Measurements from ENCODE around the gene OPA3. TPM values are rescaled to one million over a fixed set of nuclear protein-coding genes. Genes with fewer than 3 reads are reported as not detected.

Gene OPA3
- total and polyA plus RNA-seq, 9 donors = 3.2 to 8.6 (median 7.1) TPM

GRCh38 chr19:45599286-45599685 lies 14.7 kb upstream of the OPA3 start:
- H3K36me3 ChIP-seq (ENCODE audit: control insufficient read depth, insufficient read depth, low read length) = no peaks in the 10 kb centered on the region
- H3K9me3 ChIP-seq (replicated peaks; ENCODE audit: control insufficient read depth, low read depth, low read length) = no peaks in the 10 kb centered on the region
- peaks cover 83% of the 10 kb centered on the region for H3K27me3 ChIP-seq (ENCODE audit: control insufficient read depth, insufficient read depth, low read length)
- 2% methylated on average over 11 of the region's 13 CpGs for WGBS (ENCODE audit: insufficient coverage)
- peaks cover 34% of the 10 kb centered on the region for H3K4me1 ChIP-seq (ENCODE audit: control insufficient read depth, insufficient read depth, low read length)
- DNase-seq = no peak
- H3K4me3 ChIP-seq (ENCODE audit: low read length) = no peak overlapping the region
- no peak overlapping the region for H3K27ac ChIP-seq (ENCODE audit: low read length)

GRCh38 chr19:45598267-45599001 lies 13.8 kb upstream of the OPA3 start:
- Histone ChIP-seq H3K4me3 (ENCODE audit: low read length) (no peak overlapping the region), H3K9me3 (replicated peaks; ENCODE audit: control insufficient read depth, low read depth, low read length) (no peaks in the 10 kb centered on the region), H3K36me3 (ENCODE audit: control insufficient read depth, insufficient read depth, low read length) (no peaks in the 10 kb centered on the region), H3K27me3 (ENCODE audit: control insufficient read depth, insufficient read depth, low read length) (peaks cover 81% of the 10 kb centered on the region), H3K4me1 (ENCODE audit: control insufficient read depth, insufficient read depth, low read length) (peaks cover 34% of the 10 kb centered on the region), H3K27ac (ENCODE audit: low read length) (no peak overlapping the region)
- DNase-seq = no peak
- 7% methylated on average over 16 of the region's 22 CpGs for WGBS (ENCODE audit: insufficient coverage)

GRCh38 chr19:45597425-45598111 lies 13.0 kb upstream of the OPA3 start:
- H3K27ac ChIP-seq (ENCODE audit: low read length) = no peak overlapping the region
- H3K27me3 ChIP-seq (ENCODE audit: control insufficient read depth, insufficient read depth, low read length) = peaks cover 76% of the 10 kb centered on the region
- no peaks in the 10 kb centered on the region for H3K9me3 ChIP-seq (replicated peaks; ENCODE audit: control insufficient read depth, low read depth, low read length)
- no peak overlapping the region for H3K4me3 ChIP-seq (ENCODE audit: low read length)
- no CpG with 5 or more reads among the region's 5 CpGs for WGBS (ENCODE audit: insufficient coverage)
- DNase-seq = no peak
- H3K36me3 ChIP-seq (ENCODE audit: control insufficient read depth, insufficient read depth, low read length) = no peaks in the 10 kb centered on the region
- H3K4me1 ChIP-seq (ENCODE audit: control insufficient read depth, insufficient read depth, low read length) = peaks cover 34% of the 10 kb centered on the region

- H3K27ac ChIP-seq (ENCODE audit: low read length) = no peak overlapping the region
- no peaks in the 10 kb centered on the region for H3K36me3 ChIP-seq (ENCODE audit: control insufficient read depth, insufficient read depth, low read length)
- no peaks in the 10 kb centered on the region for H3K9me3 ChIP-seq (replicated peaks; ENCODE audit: control insufficient read depth, low read depth, low read length)
- H3K4me3 ChIP-seq (ENCODE audit: low read length) = no peak overlapping the region
- H3K4me1 ChIP-seq (ENCODE audit: control insufficient read depth, insufficient read depth, low read length) = peaks cover 29% of the 10 kb centered on the region
- no peak for DNase-seq
- peaks cover 73% of the 10 kb centered on the region for H3K27me3 ChIP-seq (ENCODE audit: control insufficient read depth, insufficient read depth, low read length)
- 48% methylated on average over 4 of the region's 6 CpGs for WGBS (ENCODE audit: insufficient coverage)
Measured at GRCh38 chr19:45595814-45596213, 11.2 kb upstream of the OPA3 start.

DNA sequence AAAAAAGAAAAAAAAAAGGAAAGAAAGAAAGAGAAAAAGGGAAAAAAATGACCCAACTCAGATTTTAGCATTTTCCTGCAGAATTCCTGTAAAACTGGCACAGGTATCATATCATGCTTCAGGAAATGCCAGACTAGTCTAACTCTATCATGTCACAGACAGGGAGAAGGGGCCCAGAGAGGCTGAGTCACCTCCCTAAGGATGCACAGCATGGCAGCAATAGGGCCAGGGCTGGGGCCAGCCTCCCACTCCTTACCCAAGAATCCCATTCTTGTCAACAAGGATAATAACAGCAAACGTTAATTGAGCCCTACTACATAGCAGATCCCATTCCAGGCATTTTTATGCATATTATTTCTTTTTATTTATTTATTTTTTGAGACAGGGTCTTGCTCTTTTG lies 8.9 kb upstream of the OPA3 start:
- no CpG with 5 or more reads among the region's 1 CpG for WGBS (ENCODE audit: insufficient coverage)
- peaks cover 12% of the 10 kb centered on the region for H3K4me1 ChIP-seq (ENCODE audit: control insufficient read depth, insufficient read depth, low read length)

DNA sequence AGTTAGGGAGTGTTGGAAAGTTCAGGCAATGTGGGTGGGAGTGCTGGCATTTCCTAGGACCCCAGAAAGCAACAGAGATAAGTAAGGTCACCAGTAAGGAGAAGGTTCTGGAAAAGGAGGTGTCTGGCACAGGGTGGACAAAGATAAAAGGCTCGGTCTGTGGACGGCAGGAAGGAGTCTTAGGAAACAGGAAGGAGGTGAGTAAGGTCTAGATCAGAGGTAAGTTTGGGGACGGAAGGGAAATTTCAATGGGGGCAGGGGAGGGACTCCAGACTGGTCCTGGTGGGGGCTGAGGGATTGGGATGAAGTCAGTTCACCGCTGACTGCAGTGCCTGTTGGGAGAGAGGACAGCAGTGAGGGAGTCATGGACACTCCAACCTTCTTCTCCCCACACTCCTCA lies 7.8 kb upstream of the OPA3 start:
- no peak overlapping the region for H3K4me3 ChIP-seq (ENCODE audit: low read length)
- H3K9me3 ChIP-seq (replicated peaks; ENCODE audit: control insufficient read depth, low read depth, low read length) = no peaks in the 10 kb centered on the region
- no peak for DNase-seq
- no peaks in the 10 kb centered on the region for H3K36me3 ChIP-seq (ENCODE audit: control insufficient read depth, insufficient read depth, low read length)
- peaks cover 1% of the 10 kb centered on the region for H3K4me1 ChIP-seq (ENCODE audit: control insufficient read depth, insufficient read depth, low read length)
- H3K27ac ChIP-seq (ENCODE audit: low read length) = no peak overlapping the region
- H3K27me3 ChIP-seq (ENCODE audit: control insufficient read depth, insufficient read depth, low read length) = peaks cover 44% of the 10 kb centered on the region
- 34% methylated on average over 3 of the region's 4 CpGs for WGBS (ENCODE audit: insufficient coverage)

More for the DNA sequence above, 8.9 kb upstream of the OPA3 start:
- Histone ChIP-seq H3K36me3 (ENCODE audit: control insufficient read depth, insufficient read depth, low read length) (no peaks in the 10 kb centered on the region), H3K27me3 (ENCODE audit: control insufficient read depth, insufficient read depth, low read length) (peaks cover 55% of the 10 kb centered on the region), H3K9me3 (replicated peaks; ENCODE audit: control insufficient read depth, low read depth, low read length) (no peaks in the 10 kb centered on the region), H3K4me3 (ENCODE audit: low read length) (no peak overlapping the region), H3K27ac (ENCODE audit: low read length) (no peak overlapping the region)
- DNase-seq = no peak

DNA sequence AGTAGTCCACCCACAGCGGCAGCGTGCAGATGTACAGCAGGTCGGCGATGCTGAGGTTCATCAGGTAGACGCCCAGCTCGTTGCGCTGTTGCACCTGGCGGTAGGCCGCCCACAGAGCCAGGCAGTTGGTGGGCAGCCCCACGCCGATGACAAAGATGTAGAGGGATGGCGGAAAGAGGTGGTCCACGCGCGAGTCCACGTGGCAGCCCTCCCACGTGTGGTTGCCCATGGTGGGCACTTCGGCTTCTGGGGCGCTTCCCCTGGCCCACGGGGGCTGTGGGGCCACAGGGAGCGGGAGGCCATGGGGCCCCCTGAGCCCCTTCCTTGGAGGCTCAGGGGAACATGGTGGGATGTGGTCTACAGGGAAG lies 7.0 kb upstream of the OPA3 start:
- 92% methylated on average over 19 of the region's 21 CpGs for WGBS (ENCODE audit: insufficient coverage)
- no peak for DNase-seq
- Histone ChIP-seq H3K4me1 (ENCODE audit: control insufficient read depth, insufficient read depth, low read length) (no peaks in the 10 kb centered on the region), H3K4me3 (ENCODE audit: low read length) (no peak overlapping the region), H3K27ac (ENCODE audit: low read length) (no peak overlapping the region), H3K9me3 (replicated peaks; ENCODE audit: control insufficient read depth, low read depth, low read length) (no peaks in the 10 kb centered on the region), H3K27me3 (ENCODE audit: control insufficient read depth, insufficient read depth, low read length) (peaks cover 36% of the 10 kb centered on the region), H3K36me3 (ENCODE audit: control insufficient read depth, insufficient read depth, low read length) (no peaks in the 10 kb centered on the region)

DNA sequence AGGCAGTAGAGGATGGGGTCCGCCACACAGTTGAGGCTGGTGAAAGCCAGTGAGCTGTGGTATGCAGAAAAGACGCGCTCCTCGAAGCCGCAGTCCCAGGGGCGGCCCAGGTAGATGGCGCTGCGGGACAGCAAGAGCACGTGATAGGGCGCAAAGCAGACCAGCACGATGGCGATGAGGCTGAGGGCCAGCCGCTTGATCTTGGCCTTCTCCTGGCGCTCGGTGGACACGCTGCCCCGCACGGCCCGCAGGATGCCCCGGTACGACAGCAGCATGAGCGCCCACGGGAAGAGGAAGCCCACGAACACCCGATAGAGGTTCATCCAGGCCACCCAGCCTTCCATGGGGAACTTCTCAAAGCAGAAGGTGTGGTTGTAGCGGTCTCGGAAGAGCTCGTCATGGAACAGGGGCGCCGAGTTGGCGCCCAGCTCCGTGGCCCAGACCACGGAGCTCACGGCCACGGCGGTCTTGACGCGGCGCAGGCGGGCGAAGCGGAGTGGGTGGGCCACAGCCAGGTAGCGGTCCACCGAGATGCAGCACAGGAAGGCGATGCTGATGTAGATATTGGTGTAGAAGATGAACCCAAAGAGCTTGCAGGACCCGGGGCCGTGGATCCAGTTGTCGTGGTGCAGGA lies 6.5 kb upstream of the OPA3 start:
- Histone ChIP-seq H3K9me3 (replicated peaks; ENCODE audit: control insufficient read depth, low read depth, low read length) (no peaks in the 10 kb centered on the region), H3K4me1 (ENCODE audit: control insufficient read depth, insufficient read depth, low read length) (no peaks in the 10 kb centered on the region), H3K27ac (ENCODE audit: low read length) (no peak overlapping the region), H3K27me3 (ENCODE audit: control insufficient read depth, insufficient read depth, low read length) (peaks cover 31% of the 10 kb centered on the region), H3K4me3 (ENCODE audit: low read length) (no peak overlapping the region), H3K36me3 (ENCODE audit: control insufficient read depth, insufficient read depth, low read length) (no peaks in the 10 kb centered on the region)
- no peak for DNase-seq
- 42% methylated on average over 41 of the region's 48 CpGs for WGBS (ENCODE audit: insufficient coverage)

DNA sequence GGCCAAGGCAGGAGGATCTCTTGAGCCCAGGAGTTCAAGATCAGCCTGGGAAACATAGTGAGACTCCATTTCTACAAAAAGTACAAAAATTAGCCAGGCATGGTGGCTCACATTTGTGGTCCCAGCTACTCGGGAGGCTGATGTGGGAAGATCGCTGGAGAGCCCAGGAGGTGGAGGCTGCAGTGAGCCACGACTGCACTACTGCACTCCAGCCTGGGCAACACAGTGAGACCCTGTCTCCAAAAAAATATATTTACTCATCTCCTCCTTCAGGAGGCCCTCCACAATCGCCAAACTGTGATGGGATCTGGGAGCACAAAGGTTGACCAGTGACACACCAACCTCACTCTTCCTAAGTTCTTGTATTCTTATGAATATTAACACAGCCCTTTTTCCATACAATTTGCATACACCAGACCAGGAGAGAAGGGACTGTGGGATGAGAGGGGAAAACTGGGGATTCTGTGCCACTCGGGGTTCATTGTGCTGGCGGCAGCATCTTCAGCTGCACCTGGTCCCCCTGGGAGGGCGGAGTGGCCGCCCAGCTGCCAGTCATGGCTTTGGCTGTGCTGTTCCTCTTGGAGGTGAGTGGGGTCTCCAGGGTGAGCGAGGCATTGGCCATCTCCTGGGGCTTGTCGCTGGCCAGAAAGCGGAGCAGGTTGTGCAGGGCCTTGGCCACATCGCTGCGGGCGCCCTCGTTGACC lies 5.8 kb upstream of the OPA3 start:
- no peak for DNase-seq
- no peak overlapping the region for H3K4me3 ChIP-seq (ENCODE audit: low read length)
- H3K27ac ChIP-seq (ENCODE audit: low read length) = no peak overlapping the region
- H3K9me3 ChIP-seq (replicated peaks; ENCODE audit: control insufficient read depth, low read depth, low read length) = no peaks in the 10 kb centered on the region
- WGBS (ENCODE audit: insufficient coverage) = 40% methylated on average over 14 of the region's 15 CpGs
- H3K4me1 ChIP-seq (ENCODE audit: control insufficient read depth, insufficient read depth, low read length) = peaks cover under 1% of the 10 kb centered on the region
- H3K27me3 ChIP-seq (ENCODE audit: control insufficient read depth, insufficient read depth, low read length) = peaks cover 26% of the 10 kb centered on the region
- H3K36me3 ChIP-seq (ENCODE audit: control insufficient read depth, insufficient read depth, low read length) = no peaks in the 10 kb centered on the region

GRCh38 chr19:45589768-45590167 lies 5.2 kb upstream of the OPA3 start:
- H3K36me3 ChIP-seq (ENCODE audit: control insufficient read depth, insufficient read depth, low read length) = no peaks in the 10 kb centered on the region
- no peak for DNase-seq
- WGBS (ENCODE audit: insufficient coverage) = 69% methylated on average over 3 of the region's 4 CpGs
- peaks cover 23% of the 10 kb centered on the region for H3K27me3 ChIP-seq (ENCODE audit: control insufficient read depth, insufficient read depth, low read length)
- no peak overlapping the region for H3K4me3 ChIP-seq (ENCODE audit: low read length)
- H3K9me3 ChIP-seq (replicated peaks; ENCODE audit: control insufficient read depth, low read depth, low read length) = no peaks in the 10 kb centered on the region
- H3K4me1 ChIP-seq (ENCODE audit: control insufficient read depth, insufficient read depth, low read length) = peaks cover 5% of the 10 kb centered on the region
- H3K27ac ChIP-seq (ENCODE audit: low read length) = no peak overlapping the region
